IMR-90 (cell line): ENCODE results near the gene NRXN2. TPM values are rescaled to one million over a fixed set of nuclear protein-coding genes. Genes with fewer than 3 reads are reported as not detected.

Experiments used
- ATAC-seq: fragments of 200-7000 bp; cut with Tn5 transposase; 2 replicates; pipeline ENCODE4 v1.9.1; 2020; ENCODE audit warnings: low read depth, mild to moderate bottlenecking, moderate library complexity
- BruUV-seq: library from RNA; stranded (reverse); fragments of 400-500 nt; replicated peaks from 2 replicates; lab custom pipeline; 2021; lab: Mats Ljungman, UMichigan
- CTCF ChIA-PET: fragments of 300-600 bp; formaldehyde crosslinking; extraction: SDS; loops from one replicate; lab custom pipeline; 2021; ENCODE audit warnings: antibody characterized with exemption; lab: Yijun Ruan, JAX
- POLR2A ChIA-PET: fragments of 300-600 bp; sonication (Branson Sonifier 250); formaldehyde crosslinking; loops from one replicate; lab custom pipeline; 2022; ENCODE audit warnings: antibody characterized with exemption; ENCODE audit not compliant: unreplicated experiment; lab: Charles Lee
- DNase-seq: peaks from one replicate; pipeline ENCODE4 v3.0.0; 2013
- H2AFZ ChIP-seq: replicated peaks from 2 replicates; pipeline ENCODE3; 2013; ENCODE audit warnings: low read length, mild to moderate bottlenecking; ENCODE audit not compliant: poor library complexity
- H2AK5ac ChIP-seq: 2 replicates; pipeline ENCODE4 v1.6.1; 2013; ENCODE audit warnings: low read depth, low read length, inconsistent platforms
- H2AK9ac ChIP-seq: replicated peaks from 2 replicates; pipeline ENCODE3; 2013; ENCODE audit warnings: mild to moderate bottlenecking, low read depth, low read length, moderate library complexity; ENCODE audit not compliant: poor library complexity
- H2BK120ac ChIP-seq: 2 replicates; pipeline ENCODE4 v1.6.1; 2013; ENCODE audit warnings: low read depth, low read length, inconsistent platforms
- H2BK15ac ChIP-seq: 3 replicates; pipeline ENCODE4 v1.6.1; 2013; ENCODE audit warnings: low read depth, low read length, inconsistent platforms
- H2BK20ac ChIP-seq: 2 replicates; pipeline ENCODE4 v1.6.1; 2013; ENCODE audit warnings: low read depth, mild to moderate bottlenecking, inconsistent platforms, low read length, moderate library complexity
- H2BK5ac ChIP-seq: 2 replicates; pipeline ENCODE4 v1.6.1; 2013; ENCODE audit warnings: mild to moderate bottlenecking, low read depth, low read length, inconsistent platforms; ENCODE audit not compliant: poor library complexity, severe bottlenecking
- H3K14ac ChIP-seq: replicated peaks from 2 replicates; pipeline ENCODE4 v1.6.1; 2013; ENCODE audit warnings: low read depth, low read length, inconsistent platforms
- H3K18ac ChIP-seq: 2 replicates; pipeline ENCODE4 v1.6.1; 2013; ENCODE audit warnings: low read depth, low read length, control low read depth
- H3K23ac ChIP-seq: 2 replicates; pipeline ENCODE4 v1.6.1; 2013; ENCODE audit warnings: low read depth, low read length, inconsistent platforms
- H3K27ac ChIP-seq: 2 replicates; pipeline ENCODE4 v1.5.1; 2013; ENCODE audit warnings: mild to moderate bottlenecking, control low read depth, low read length; ENCODE audit not compliant: insufficient read depth
- H3K27me3 ChIP-seq: 2 replicates; pipeline ENCODE4 v1.6.1; 2013; ENCODE audit warnings: low read length; ENCODE audit not compliant: control insufficient read depth, insufficient read depth
- H3K36me3 ChIP-seq: 2 replicates; pipeline ENCODE4 v1.6.1; 2013; ENCODE audit warnings: low read length, mixed read lengths; ENCODE audit not compliant: control insufficient read depth, insufficient read depth
- H3K4ac ChIP-seq: 2 replicates; pipeline ENCODE4 v1.6.1; 2013; ENCODE audit warnings: low read depth, low read length, inconsistent platforms
- H3K4me1 ChIP-seq: 2 replicates; pipeline ENCODE4 v1.6.1; 2013; ENCODE audit warnings: low read length, mixed read lengths; ENCODE audit not compliant: control insufficient read depth, insufficient read depth
- H3K4me2 ChIP-seq: 2 replicates; pipeline ENCODE4 v1.6.1; 2013; ENCODE audit warnings: low read depth, mild to moderate bottlenecking, control low read depth, low read length, moderate library complexity
- H3K4me3 ChIP-seq: 2 replicates; pipeline ENCODE4 v1.5.1; 2013; ENCODE audit warnings: low read depth, mild to moderate bottlenecking, control low read depth, low read length, moderate library complexity; ENCODE audit not compliant: insufficient read depth
- H3K56ac ChIP-seq: 2 replicates; pipeline ENCODE4 v1.6.1; 2013; ENCODE audit warnings: low read length, inconsistent platforms; ENCODE audit not compliant: insufficient read depth; ENCODE audit errors: extremely low read depth
- H3K79me1 ChIP-seq, 2 experiments: 2 replicates each; pipeline ENCODE4 v1.6.1; 2013; ENCODE audit warnings: low read length in 2 of 2, inconsistent platforms in 1 of 2, low read depth in 1 of 2
- H3K9ac ChIP-seq: 2 replicates; pipeline ENCODE4 v1.6.1; 2013; ENCODE audit warnings: low read depth, low read length, control low read depth
- H3K9me1 ChIP-seq: 2 replicates; pipeline ENCODE4 v1.6.1; 2013; ENCODE audit warnings: low read length, inconsistent platforms; ENCODE audit not compliant: insufficient read depth
- H3K9me3 ChIP-seq: 2 replicates; pipeline ENCODE4 v1.6.1; 2013; ENCODE audit warnings: low read length; ENCODE audit not compliant: control insufficient read depth, insufficient read depth
- H4K20me1 ChIP-seq: 2 replicates; pipeline ENCODE4 v1.6.1; 2013; ENCODE audit warnings: low read length, inconsistent platforms; ENCODE audit not compliant: insufficient read depth
- H4K5ac ChIP-seq: 2 replicates; pipeline ENCODE4 v1.6.1; 2013; ENCODE audit warnings: mild to moderate bottlenecking, low read depth, low read length, control low read depth
- H4K8ac ChIP-seq, 2 experiments: 2 replicates each; pipeline ENCODE4 v1.6.1; 2013; ENCODE audit warnings: low read depth in 2 of 2, low read length in 2 of 2, control low read depth in 1 of 2, inconsistent platforms in 1 of 2
- H4K91ac ChIP-seq: 2 replicates; pipeline ENCODE4 v1.6.1; 2013; ENCODE audit warnings: low read depth, low read length, inconsistent platforms; ENCODE audit not compliant: insufficient read depth
- BHLHE40 ChIP-seq: fragments of 150-350 bp; IDR thresholded peaks from 2 replicates; pipeline ENCODE4 v1.6.1; 2016; ENCODE audit warnings: mild to moderate bottlenecking, low read depth, low read length
- CEBPB ChIP-seq: IDR thresholded peaks from 2 replicates; pipeline ENCODE4 v1.6.1; 2012; ENCODE audit warnings: low read depth, low read length, improper control_type of control experiment
- CHD1 ChIP-seq: IDR thresholded peaks from 2 replicates; pipeline ENCODE4 v1.6.1; 2012; ENCODE audit warnings: low read depth, low read length, improper control_type of control experiment
- CTCF ChIP-seq: conservative IDR thresholded peaks from 2 replicates; pipeline ENCODE4 v1.5.1; 2012; ENCODE audit warnings: mild to moderate bottlenecking, low read depth, low read length, improper control_type of control experiment
- FOS ChIP-seq: fragments of 150-350 bp; IDR thresholded peaks from 2 replicates; pipeline ENCODE4 v1.6.1; 2016; ENCODE audit warnings: low read depth, low read length
- MAFK ChIP-seq: IDR thresholded peaks from 2 replicates; pipeline ENCODE4 v1.6.1; 2012; ENCODE audit warnings: low read depth, low read length, improper control_type of control experiment
- MXI1 ChIP-seq: IDR thresholded peaks from 2 replicates; pipeline ENCODE4 v1.6.1; 2012; ENCODE audit warnings: low read depth, mild to moderate bottlenecking, low read length, moderate library complexity, borderline replicate concordance
- NFE2L2 ChIP-seq: fragments of 150-350 bp; IDR thresholded peaks from 2 replicates; pipeline ENCODE4 v1.6.1; 2016; ENCODE audit warnings: low read depth, mild to moderate bottlenecking, low read length
- POLR2A ChIP-seq: IDR thresholded peaks from 2 replicates; pipeline ENCODE4 v1.6.1; 2012; ENCODE audit warnings: mild to moderate bottlenecking, low read depth, low read length
- RAD21 ChIP-seq: IDR thresholded peaks from 2 replicates; pipeline ENCODE4 v1.6.1; 2012; ENCODE audit warnings: low read length, improper control_type of control experiment
- RCOR1 ChIP-seq: IDR thresholded peaks from 2 replicates; pipeline ENCODE4 v1.6.1; 2012; ENCODE audit warnings: mild to moderate bottlenecking, low read length, improper control_type of control experiment; ENCODE audit not compliant: insufficient replicate concordance
- RFX5 ChIP-seq: IDR thresholded peaks from 2 replicates; pipeline ENCODE4 v1.8.0; 2012; ENCODE audit warnings: low read depth, mild to moderate bottlenecking, low read length, moderate library complexity
- SMC3 ChIP-seq: fragments of 150-350 bp; IDR thresholded peaks from 2 replicates; pipeline ENCODE4 v1.6.1; 2016; ENCODE audit warnings: low read depth, mild to moderate bottlenecking, antibody characterized with exemption, low read length, moderate library complexity
- WGBS, 2 experiments: methylation state at CpG; one replicate each; pipeline versions ENCODE4 v1.1.5 to v1.1.7; 2013; ENCODE audit warnings: missing lambda C conversion rate in 2 of 2; ENCODE audit not compliant: insufficient read length in 1 of 2; ENCODE audit errors: extremely low coverage in 2 of 2; 5-methylcytosine and 5-hydroxymethylcytosine counted together
- dilution Hi-C: fragments of 300-500 bp; cut with HindIII; formaldehyde crosslinking; loops from one replicate; pipeline ENCODE4 v1.14.3; 2018; ENCODE audit warnings: low sequenced_read_pairs; ENCODE audit not compliant: unreplicated experiment
- in situ Hi-C: fragments of 300-500 bp; cut with MboI; formaldehyde crosslinking; loops from 3 replicates; pipeline ENCODE4 v1.14.3; 2019; ENCODE audit warnings: low sequenced_read_pairs, inconsistent platforms, mixed read lengths
- intact Hi-C: fragments of 100-400 bp; cut with micrococcal nuclease; formaldehyde crosslinking; loops from 2 replicates; pipeline ENCODE4 v1.10.0; 2022
- polyA plus RNA-seq, 3 experiments: library from polyadenylated mRNA; depleted of rRNA; stranded (reverse); fragments of >200 nt; gene quantifications; 2 replicates each; pipeline ENCODE4 v1.2.3, GENCODE V29; 2012; ENCODE audit warnings: low replicate concordance in 1 of 3
- total RNA-seq: library from RNA; depleted of rRNA; stranded (reverse); fragments of >200 nt; gene quantifications from 2 replicates; pipeline ENCODE4 v1.2.3, GENCODE V29; 2012
- TF ChIP-seq, protein P1 (sequence below): fragments of 150-350 bp; IDR thresholded peaks from 2 replicates; pipeline ENCODE4 v1.6.1; 2017; ENCODE audit warnings: mild to moderate bottlenecking, antibody characterized with exemption, low read length, low read depth
- TF ChIP-seq, protein P2 (sequence below): fragments of 150-350 bp; IDR thresholded peaks from 2 replicates; pipeline ENCODE4 v1.6.1; 2016; ENCODE audit warnings: low read depth, mild to moderate bottlenecking, low read length, moderate library complexity, borderline replicate concordance

NRXN2 gene
- total and polyA plus RNA-seq, 2 of the 4 experiments (the other 2 are of a cell fraction): 0.18 to 0.22 TPM

GRCh38 chr11:64687204-64687603, 35.8 kb downstream of the NRXN2 start:
- no peak overlapping the region for H3K56ac ChIP-seq
- no peak overlapping the region for H2AK5ac ChIP-seq
- no peaks in the 10 kb centered on the region for H3K9me1 ChIP-seq
- H3K79me1 ChIP-seq: no peaks in the 10 kb centered on the region
- no peak overlapping the region for H2BK5ac ChIP-seq
- no peaks in the 10 kb centered on the region for H3K9me3 ChIP-seq
- no peak overlapping the region for H4K5ac ChIP-seq
- DNase-seq (no peak), ATAC-seq (no peak)
- in situ Hi-C loops: no loop called here
- H3K4me3 ChIP-seq: no peak overlapping the region
- peaks cover 59% of the 10 kb centered on the region for H3K27me3 ChIP-seq
- no peaks in the 10 kb centered on the region for H3K36me3 ChIP-seq
- WGBS, 2 experiments: no CpG with 5 or more reads among the region's 6 CpGs
- H2AK9ac ChIP-seq: no peak overlapping the region
- H3K23ac ChIP-seq: no peak overlapping the region
- H3K27ac ChIP-seq: no peak overlapping the region
- no peak overlapping the region for H2BK120ac ChIP-seq
- H3K18ac ChIP-seq: no peak overlapping the region
- no peak overlapping the region for H3K9ac ChIP-seq
- no peak overlapping the region for H2BK15ac ChIP-seq
- POLR2A ChIA-PET: no interaction called here
- H3K4me2 ChIP-seq: no peak overlapping the region
- intact Hi-C loops: no loop called here
- no TSS peak for BruUV-seq
- no peak overlapping the region for H4K8ac ChIP-seq
- dilution Hi-C loops: no loop called here
- no peak overlapping the region for H2AFZ ChIP-seq
- no peak overlapping the region for H2BK20ac ChIP-seq
- no peaks in the 10 kb centered on the region for H4K20me1 ChIP-seq
- no peak overlapping the region for H4K91ac ChIP-seq
- TF ChIP-seq BHLHE40: no peak
- TF ChIP-seq FOS: no peak
- TF ChIP-seq RFX5: no peak
- TF ChIP-seq, protein P1, sequence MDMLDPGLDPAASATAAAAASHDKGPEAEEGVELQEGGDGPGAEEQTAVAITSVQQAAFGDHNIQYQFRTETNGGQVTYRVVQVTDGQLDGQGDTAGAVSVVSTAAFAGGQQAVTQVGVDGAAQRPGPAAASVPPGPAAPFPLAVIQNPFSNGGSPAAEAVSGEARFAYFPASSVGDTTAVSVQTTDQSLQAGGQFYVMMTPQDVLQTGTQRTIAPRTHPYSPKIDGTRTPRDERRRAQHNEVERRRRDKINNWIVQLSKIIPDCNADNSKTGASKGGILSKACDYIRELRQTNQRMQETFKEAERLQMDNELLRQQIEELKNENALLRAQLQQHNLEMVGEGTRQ: no peak
- TF ChIP-seq CEBPB: no peak
- no peak for TF ChIP-seq CHD1
- TF ChIP-seq NFE2L2: no peak
- TF ChIP-seq, protein P2, sequence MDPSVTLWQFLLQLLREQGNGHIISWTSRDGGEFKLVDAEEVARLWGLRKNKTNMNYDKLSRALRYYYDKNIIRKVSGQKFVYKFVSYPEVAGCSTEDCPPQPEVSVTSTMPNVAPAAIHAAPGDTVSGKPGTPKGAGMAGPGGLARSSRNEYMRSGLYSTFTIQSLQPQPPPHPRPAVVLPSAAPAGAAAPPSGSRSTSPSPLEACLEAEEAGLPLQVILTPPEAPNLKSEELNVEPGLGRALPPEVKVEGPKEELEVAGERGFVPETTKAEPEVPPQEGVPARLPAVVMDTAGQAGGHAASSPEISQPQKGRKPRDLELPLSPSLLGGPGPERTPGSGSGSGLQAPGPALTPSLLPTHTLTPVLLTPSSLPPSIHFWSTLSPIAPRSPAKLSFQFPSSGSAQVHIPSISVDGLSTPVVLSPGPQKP: no peak
- no peak for TF ChIP-seq MAFK
- no peak for TF ChIP-seq POLR2A
- TF ChIP-seq RAD21: no peak
- TF ChIP-seq RCOR1: no peak
- no peak for TF ChIP-seq SMC3
- no peak for TF ChIP-seq MXI1
- no peak for TF ChIP-seq CTCF
- CTCF ChIA-PET: no interaction called here
- H3K4me1 ChIP-seq: no peaks in the 10 kb centered on the region; the same call in 1 of the 2 replicates
- no peak overlapping the region for H3K14ac ChIP-seq
- H3K4ac ChIP-seq: no peak overlapping the region
